Mucosa of rectum (tissue), 2 donors: ENCODE measurements around the gene APBB2.

Experiments
- H3K27ac ChIP-seq, 2 donors: one replicate each; pipeline ENCODE4 v1.7.0; 2013; ENCODE audit warnings: inconsistent platforms in 2 of 2, low read depth in 2 of 2, low read length in 2 of 2
- H3K27me3 ChIP-seq, 2 donors: one replicate each; pipeline ENCODE4 v1.7.0; 2013; ENCODE audit warnings: low read length in 2 of 2; ENCODE audit not compliant: control insufficient read depth in 2 of 2, insufficient read depth in 2 of 2
- H3K36me3 ChIP-seq, 2 donors: one replicate each; pipeline ENCODE4 v1.7.0; 2013; ENCODE audit warnings: low read length in 2 of 2; ENCODE audit not compliant: control insufficient read depth in 2 of 2, insufficient read depth in 2 of 2
- H3K4me1 ChIP-seq, 2 donors: one replicate each; pipeline ENCODE4 v1.7.0; 2013; ENCODE audit warnings: low read length in 2 of 2, mild to moderate bottlenecking in 1 of 2; ENCODE audit not compliant: control insufficient read depth in 2 of 2, insufficient read depth in 2 of 2
- H3K4me3 ChIP-seq, 2 donors: one replicate each; pipeline ENCODE4 v1.7.0; 2013; ENCODE audit warnings: low read length in 2 of 2
- H3K9ac ChIP-seq, 2 donors: one replicate each; pipeline ENCODE4 v1.7.0; 2013; ENCODE audit warnings: low read length in 2 of 2, low read depth in 1 of 2, mild to moderate bottlenecking in 1 of 2
- H3K9me3 ChIP-seq, 2 donors: one replicate each; pipeline ENCODE4 v1.7.0; 2013; ENCODE audit warnings: low read length in 2 of 2; ENCODE audit not compliant: control insufficient read depth in 2 of 2
- donor health status: healthy.
- donor health status: Normal muscosa, but diverticular disease.

Gene APBB2

DNA sequence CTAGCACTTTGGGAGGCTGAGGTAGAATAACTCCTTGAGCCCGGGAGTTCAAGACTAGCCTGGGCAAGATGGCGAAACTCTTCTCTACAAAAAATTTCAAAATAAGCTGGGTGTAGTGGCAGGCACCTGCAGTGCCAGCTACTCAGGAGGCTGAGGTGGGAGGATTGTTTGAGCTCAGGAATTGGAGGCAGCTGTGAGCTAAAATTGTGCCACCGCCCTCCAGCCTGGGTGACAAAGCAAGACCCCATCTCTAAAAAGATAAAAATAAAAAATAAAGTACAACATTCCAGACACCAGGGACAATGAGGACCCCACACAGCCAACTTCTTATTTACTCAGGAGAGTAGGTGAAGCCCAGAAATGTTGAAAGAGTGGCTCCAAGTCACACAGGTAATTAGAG, 53.0 kb downstream of the APBB2 start:
- no peaks in the 10 kb centered on the region for H3K27me3 ChIP-seq
- H3K36me3 ChIP-seq = no peaks in the 10 kb centered on the region
- H3K4me3 ChIP-seq = no peak overlapping the region
- H3K9me3 ChIP-seq = no peaks in the 10 kb centered on the region
- no peak overlapping the region for H3K27ac ChIP-seq
- H3K9ac ChIP-seq = no peak overlapping the region
- H3K4me1 ChIP-seq = peaks cover 0 to 7% of the 10 kb centered on the region in 2 donors

DNA sequence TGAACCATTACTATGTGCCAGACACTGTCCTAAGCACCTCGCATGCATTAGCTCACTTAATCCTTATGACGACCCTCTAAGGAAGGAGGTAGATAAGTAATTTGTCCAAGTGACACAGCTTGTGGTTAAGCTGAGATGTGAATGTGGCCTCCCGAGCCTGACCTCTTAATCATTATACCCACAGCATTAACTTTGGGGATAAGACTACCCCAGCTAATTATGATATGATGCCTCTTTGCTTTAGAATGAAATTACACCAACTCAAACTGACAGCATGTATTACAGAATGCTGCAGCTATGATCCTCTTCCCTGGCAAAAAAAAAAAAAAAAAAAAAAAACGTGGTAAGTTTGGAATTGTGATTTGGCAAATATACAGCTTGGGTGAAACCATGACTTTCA, 53.5 kb downstream of the APBB2 start:
- Histone ChIP-seq H3K4me3 (no peak overlapping the region), H3K36me3 (no peaks in the 10 kb centered on the region), H3K9me3 (no peaks in the 10 kb centered on the region), H3K27me3 (no peaks in the 10 kb centered on the region), H3K27ac (no peak overlapping the region), H3K9ac (no peak overlapping the region), H3K4me1 (peaks cover 0 to 7% of the 10 kb centered on the region in 2 donors)

DNA sequence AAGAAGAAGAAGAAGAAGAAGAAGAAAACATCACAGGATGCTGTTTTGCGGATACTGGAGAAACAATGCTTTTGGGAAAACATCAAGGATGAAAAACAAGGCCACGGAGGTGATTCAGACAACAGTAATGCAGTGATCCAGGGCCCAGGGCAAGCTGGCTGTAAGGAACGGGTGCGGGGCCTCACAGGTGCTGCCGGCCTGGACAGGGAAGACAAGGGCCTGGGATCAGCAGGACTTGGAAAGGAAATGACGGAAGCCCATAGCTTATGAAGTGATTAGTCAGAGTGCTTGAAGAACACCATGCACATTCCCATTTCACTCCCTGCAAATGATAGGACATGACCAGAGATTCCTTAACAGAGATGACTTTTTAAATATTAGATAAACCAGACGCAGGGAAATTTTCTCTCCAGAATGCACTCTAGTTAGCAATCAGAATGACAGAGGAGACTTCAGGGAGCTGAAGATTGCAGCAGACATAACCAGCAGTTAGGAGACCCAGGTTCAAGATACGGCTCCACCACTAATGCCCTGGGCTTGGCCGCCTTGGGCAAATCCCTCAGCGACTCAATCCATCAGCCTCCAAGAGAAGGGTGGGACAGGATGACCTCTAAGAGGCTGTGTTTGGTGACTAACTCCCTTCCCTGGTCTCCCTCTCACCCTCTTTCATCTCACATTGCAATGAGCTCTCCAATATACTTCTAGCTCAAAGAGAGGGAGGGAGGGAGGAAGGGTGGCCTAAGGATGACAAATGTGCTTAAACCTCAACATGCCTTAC, 54.1 kb downstream of the APBB2 start:
- Histone ChIP-seq H3K9me3 (no peaks in the 10 kb centered on the region), H3K27ac (no peak overlapping the region), H3K36me3 (no peaks in the 10 kb centered on the region), H3K9ac (no peak overlapping the region), H3K4me1 (peaks cover 0 to 7% of the 10 kb centered on the region in 2 donors), H3K27me3 (no peaks in the 10 kb centered on the region), H3K4me3 (no peak overlapping the region)

DNA sequence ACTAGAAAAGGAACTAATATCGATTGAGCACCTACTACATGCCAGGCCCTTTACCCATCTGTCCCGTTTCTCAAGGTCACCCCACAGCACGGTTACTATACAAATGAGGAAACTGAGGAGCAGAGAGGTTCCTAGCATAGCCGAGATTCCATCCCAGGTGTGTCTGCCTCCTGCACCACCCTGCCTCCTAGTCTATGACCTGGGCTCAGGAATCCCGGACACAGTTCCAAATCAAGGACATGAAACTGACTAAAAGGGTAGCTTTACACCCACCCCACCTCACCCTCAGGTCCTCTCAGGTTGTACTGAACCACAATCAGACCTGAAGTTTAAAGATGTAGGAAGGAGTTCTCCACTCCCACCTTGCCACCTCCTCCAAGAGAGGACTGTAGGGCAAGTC, 55.6 kb downstream of the APBB2 start:
- no peaks in the 10 kb centered on the region for H3K36me3 ChIP-seq

DNA sequence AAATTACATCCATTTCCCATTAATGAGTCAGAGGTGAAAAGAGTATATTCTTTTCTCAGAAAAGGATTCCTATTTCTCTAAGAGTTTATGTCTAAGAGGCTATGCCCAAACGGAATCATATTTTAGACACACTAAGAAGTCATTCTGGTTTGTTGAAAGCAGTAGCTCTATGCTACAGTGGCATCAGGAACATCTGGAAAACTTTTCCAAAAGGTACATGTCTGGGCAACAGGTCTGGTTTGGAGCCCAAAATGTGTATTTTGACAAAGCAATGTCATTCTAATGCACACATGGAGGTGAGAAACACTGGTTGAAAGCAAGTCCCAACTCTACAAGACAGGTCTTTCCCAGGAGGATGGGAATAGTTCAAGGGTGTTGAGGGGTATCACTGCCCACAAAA, 56.1 kb downstream of the APBB2 start:
- H3K4me1 ChIP-seq = peaks cover 0 to 7% of the 10 kb centered on the region in 2 donors
- H3K27ac ChIP-seq = no peak overlapping the region
- H3K9ac ChIP-seq = no peak overlapping the region
- no peaks in the 10 kb centered on the region for H3K9me3 ChIP-seq
- no peaks in the 10 kb centered on the region for H3K36me3 ChIP-seq
- no peaks in the 10 kb centered on the region for H3K27me3 ChIP-seq
- H3K4me3 ChIP-seq = no peak overlapping the region

More for the DNA sequence above, 55.6 kb downstream of the APBB2 start:
- Histone ChIP-seq H3K27ac (no peak overlapping the region), H3K9me3 (no peaks in the 10 kb centered on the region), H3K27me3 (no peaks in the 10 kb centered on the region), H3K4me1 (peaks cover 0 to 7% of the 10 kb centered on the region in 2 donors), H3K9ac (no peak overlapping the region), H3K4me3 (no peak overlapping the region)

DNA sequence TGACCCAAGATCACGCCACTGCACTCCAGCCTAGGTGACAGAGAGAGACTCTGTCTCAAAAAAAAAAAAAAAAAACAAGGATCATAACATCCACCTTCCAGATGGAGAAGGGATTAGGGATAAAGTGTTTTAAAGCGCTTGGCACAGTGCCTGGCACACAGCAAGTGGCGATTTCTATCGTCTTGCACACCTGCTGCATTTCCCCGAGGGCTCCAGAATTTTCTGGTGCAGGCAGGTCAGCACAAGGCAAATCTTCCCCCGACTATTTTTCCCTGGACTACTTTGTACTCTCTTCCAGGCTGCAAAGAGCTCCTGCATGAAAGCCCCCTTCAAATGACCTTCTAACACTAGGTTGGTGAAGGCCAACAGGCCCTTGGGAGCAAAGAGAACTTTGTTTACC, 57.3 kb downstream of the APBB2 start:
- Histone ChIP-seq H3K4me3 (no peak overlapping the region), H3K4me1 (peaks cover 0 to 7% of the 10 kb centered on the region in 2 donors), H3K36me3 (no peaks in the 10 kb centered on the region), H3K9me3 (no peaks in the 10 kb centered on the region), H3K27me3 (no peaks in the 10 kb centered on the region), H3K9ac (no peak overlapping the region), H3K27ac (no peak overlapping the region)

DNA sequence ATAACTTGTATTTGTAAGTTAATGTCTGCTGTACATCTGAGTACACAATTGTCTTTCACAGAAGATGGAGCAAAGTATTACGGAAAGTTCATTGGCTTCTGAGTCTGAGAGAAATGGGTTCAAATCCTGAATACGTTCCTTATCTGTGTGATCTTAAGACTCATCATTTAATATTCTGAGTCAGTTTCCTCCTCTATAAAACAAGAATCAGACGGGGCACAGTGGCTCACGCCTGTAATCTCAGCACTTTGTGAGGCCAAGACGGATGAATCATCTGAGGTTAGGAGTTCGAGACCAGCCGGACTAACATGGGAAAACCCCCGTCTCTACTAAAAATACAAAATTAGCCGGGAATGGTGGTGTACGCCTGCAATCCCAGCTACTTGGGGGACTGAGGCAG, 57.8 kb downstream of the APBB2 start:
- no peak overlapping the region for H3K9ac ChIP-seq
- no peaks in the 10 kb centered on the region for H3K9me3 ChIP-seq
- no peak overlapping the region for H3K4me3 ChIP-seq
- peaks cover 0 to 7% of the 10 kb centered on the region in 2 donors for H3K4me1 ChIP-seq
- no peaks in the 10 kb centered on the region for H3K27me3 ChIP-seq
- H3K27ac ChIP-seq = no peak overlapping the region
- no peaks in the 10 kb centered on the region for H3K36me3 ChIP-seq

DNA sequence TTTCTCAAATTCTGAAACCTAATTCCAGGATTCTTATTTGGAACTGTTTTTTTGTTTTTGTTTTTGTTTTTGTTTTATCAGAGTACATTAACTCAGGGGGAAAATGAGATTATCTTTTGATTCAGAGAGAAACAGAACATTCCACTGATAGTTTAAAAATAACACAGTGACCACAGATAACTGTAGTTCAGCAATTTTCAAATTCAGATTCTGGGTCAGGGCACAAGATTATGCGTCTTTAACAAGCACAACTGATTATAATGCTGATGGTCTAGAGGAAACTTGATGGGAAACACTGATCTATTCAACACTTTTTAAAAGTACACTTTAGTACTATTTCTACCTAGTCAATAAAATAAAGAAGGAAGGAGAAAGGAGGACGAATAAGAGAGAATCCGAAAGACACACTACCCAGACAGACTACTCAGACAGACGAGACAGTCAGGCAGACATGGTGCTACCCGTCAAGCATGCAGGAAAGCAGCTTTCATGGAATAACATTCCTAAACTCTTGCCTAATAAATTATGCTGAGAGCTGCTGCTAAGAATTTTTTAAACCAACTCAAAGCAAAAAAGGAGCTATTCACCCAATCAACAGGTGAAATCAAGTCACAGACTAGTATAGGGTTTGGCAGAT, 59.0 kb downstream of the APBB2 start:
- H3K9ac ChIP-seq = no peak overlapping the region
- H3K4me1 ChIP-seq = peaks cover 0 to 7% of the 10 kb centered on the region in 2 donors
- H3K9me3 ChIP-seq = no peaks in the 10 kb centered on the region
- H3K4me3 ChIP-seq = no peak overlapping the region
- H3K36me3 ChIP-seq = no peaks in the 10 kb centered on the region
- no peaks in the 10 kb centered on the region for H3K27me3 ChIP-seq
- H3K27ac ChIP-seq = no peak overlapping the region

DNA sequence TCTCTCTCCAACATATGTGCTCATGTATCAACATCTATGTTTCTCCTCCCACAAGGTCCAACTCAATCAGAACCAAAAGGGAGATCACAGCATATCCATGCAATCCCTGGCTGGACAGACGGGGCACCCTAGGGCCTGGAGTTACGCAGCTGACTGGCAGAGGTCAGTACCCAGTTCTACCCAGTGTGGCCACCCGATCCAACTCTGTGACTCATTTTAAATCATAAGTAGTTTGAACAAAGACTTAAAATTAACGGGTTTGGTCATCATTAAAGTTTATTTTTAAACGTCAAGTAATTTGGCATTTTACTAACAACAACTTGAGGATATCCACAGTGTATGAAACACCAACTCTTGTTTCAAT, 59.5 kb downstream of the APBB2 start:
- H3K4me3 ChIP-seq = no peak overlapping the region
- H3K9ac ChIP-seq = no peak overlapping the region

DNA sequence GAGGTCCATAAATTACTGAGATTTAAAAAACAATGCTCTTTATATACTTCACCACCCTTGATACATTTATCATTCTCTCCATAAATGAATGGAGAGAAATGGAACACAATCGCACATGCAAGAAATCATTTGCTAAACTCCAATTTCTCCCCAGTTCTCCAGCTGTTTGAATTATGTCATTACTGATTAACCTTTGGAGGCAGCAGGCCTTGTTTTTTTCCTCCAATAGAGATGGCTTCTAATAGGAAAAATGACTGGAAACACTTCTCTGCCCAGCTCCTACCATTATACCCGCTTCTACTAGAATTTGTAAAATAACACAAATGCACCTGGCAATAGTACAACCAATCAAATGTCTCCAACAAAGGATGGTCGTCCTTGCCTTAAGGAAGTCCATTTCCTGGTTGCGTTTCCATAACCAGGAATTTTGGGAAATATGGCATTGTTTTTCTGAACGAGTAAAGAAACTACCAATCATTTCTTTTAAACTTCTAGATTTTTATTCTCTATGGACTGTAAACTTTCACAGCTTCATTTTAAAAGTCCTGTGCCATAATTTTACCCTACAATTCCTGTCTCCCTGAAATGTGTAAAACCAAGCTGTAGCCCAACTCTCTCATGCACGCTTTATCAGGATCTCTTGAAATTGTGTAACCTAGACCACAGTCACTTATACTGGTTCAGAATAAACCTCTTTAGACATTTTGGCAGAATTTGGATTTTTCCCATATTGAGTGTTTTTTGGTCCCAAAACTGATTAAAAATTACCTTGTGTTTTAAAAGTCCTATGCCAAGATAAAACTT, 60.1 kb downstream of the APBB2 start:
- Histone ChIP-seq H3K9ac (no peak overlapping the region), H3K27me3 (no peaks in the 10 kb centered on the region), H3K9me3 (no peaks in the 10 kb centered on the region), H3K27ac (no peak overlapping the region), H3K36me3 (no peaks in the 10 kb centered on the region), H3K4me1 (peaks cover 0 to 7% of the 10 kb centered on the region in 2 donors), H3K4me3 (no peak overlapping the region)

More for the DNA sequence above, 59.5 kb downstream of the APBB2 start:
- H3K27ac ChIP-seq = no peak overlapping the region
- H3K9me3 ChIP-seq = no peaks in the 10 kb centered on the region
- peaks cover 0 to 7% of the 10 kb centered on the region in 2 donors for H3K4me1 ChIP-seq
- no peaks in the 10 kb centered on the region for H3K36me3 ChIP-seq
- no peaks in the 10 kb centered on the region for H3K27me3 ChIP-seq
